Measurements from ENCODE around the gene TRIM71.
"Not testable (repeated sequence)": the region's sequence is repeated elsewhere in the genome, so short reads cannot be mapped to it uniquely, and the experiment has no call there.

The TRIM71 gene

DNA sequence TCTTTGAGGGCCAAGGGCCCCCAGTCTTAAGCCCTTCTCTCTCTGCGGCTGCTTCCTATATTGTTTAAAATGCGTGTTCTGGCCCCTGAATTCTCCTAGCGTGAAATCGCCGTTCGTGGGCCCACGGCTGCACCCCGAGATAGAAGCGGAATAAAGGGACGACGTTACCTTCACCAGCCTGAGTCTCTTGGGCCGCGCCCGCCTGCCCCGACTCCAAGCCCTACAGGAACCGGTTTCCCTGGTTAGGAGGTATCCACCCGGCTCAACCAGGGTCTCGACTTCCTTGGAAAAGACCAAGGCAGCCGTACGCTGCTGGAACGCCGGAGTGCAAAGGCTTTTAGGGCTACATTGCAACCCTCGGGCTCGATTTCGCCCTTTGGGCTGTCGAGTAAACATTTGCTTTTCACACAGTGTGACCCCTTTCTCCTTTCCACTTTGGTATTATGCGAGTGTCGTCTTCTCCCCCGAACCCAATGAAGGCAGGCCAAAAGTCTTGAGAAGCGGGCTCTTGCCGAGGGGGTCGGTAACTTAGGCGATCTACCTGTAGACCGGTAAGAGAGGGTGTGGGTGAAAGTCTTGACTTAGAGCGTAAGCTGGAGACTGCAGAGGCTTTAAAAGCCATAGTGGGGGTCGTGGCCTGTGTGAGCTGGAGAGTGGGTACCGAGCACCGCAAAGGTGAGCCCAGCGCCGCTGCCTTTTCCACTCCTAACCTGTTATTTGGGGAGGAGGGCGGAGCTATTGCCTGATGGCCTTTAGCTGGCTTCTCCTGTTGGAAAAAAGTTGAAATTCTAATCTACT lies 2.0 kb downstream of the TRIM71 start:
- DNase-seq (ENCODE audit: low spot score) = no peak

DNA sequence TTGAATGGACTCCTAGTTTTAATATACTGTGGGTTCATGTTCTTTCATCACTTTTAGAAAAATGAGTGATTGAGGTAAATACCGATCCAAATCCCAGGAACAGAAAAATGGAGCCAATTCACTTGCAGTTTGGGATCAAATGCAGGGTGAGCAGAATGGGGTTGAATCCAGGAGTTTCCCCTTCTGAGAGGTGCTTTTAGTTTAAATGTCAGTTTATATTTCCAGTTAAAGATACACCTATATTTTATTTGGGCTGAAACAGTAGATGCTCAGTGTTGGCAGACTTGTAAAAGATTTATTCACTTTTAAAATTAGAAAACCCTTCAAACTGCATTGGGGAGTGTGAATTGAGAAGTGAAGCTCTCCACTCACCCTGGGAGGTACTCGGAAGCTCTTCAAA lies 2.6 kb downstream of the TRIM71 start:
- no peak for DNase-seq (ENCODE audit: low spot score)

DNA sequence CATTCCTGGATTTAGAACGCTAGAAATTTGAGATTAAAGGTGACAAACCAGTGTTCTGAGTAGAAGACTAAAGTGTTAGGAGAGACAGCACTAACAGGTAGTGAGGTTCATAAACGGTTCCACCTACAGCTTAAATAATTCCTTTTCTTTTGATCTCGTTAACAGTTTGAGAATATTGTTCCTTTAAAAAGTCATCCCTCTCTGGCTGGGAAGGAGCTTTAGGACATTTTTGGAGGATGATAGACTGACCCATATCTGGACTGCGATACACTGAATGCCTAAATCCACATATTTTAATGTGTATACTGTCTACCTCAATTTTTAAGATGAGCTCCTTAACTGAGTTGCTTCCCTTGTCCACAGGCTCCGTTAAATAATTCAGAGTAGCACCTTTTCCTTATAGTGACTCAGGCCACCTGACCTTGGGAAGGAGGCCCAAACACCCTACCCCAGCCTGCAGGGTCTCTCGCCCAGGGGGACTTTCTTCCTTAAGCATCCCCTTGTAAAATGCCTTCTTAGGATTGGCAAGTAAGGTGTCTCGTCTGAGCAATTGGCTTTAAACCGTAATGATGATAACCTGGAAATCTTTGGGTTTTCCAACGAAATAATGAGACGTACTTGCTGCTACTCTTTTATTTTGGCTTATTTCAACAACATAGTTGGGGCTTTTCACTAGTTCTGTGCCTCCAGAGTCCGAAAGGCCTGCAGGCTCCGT lies 3.3 kb downstream of the TRIM71 start:
- DNase-seq (ENCODE audit: low spot score) = no peak

DNA sequence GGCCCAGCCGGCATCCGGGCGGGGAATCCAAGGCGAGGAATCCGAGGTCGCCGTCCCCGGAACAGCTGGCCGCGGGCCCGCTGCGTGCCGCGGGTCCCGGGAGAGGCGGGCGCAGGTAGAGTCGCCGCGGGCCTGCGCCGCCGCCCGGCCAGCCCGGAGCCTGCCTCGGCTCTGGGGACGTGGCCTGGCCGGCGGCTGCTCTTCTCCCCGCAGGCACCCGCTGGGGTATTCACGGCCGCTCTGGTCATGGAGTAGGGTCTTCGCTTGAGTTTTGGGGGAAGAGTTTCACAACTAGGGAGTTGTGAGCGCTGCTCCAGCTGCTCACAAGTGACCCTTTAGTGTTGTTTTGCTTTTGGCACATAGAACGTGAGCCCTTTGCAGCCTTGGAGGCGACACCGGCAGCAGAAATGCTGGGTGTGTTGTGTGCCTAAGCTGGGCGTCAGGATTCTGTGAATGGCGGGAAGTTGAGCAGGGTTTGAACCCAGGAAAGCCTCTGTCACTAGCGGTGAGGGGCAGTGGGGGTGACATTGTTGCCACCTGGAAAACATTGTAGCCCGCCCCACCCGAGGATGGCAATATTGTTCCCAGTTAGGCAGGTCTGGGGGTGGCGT lies 4.0 kb downstream of the TRIM71 start:
- DNase-seq (ENCODE audit: low spot score) = no peak

DNA sequence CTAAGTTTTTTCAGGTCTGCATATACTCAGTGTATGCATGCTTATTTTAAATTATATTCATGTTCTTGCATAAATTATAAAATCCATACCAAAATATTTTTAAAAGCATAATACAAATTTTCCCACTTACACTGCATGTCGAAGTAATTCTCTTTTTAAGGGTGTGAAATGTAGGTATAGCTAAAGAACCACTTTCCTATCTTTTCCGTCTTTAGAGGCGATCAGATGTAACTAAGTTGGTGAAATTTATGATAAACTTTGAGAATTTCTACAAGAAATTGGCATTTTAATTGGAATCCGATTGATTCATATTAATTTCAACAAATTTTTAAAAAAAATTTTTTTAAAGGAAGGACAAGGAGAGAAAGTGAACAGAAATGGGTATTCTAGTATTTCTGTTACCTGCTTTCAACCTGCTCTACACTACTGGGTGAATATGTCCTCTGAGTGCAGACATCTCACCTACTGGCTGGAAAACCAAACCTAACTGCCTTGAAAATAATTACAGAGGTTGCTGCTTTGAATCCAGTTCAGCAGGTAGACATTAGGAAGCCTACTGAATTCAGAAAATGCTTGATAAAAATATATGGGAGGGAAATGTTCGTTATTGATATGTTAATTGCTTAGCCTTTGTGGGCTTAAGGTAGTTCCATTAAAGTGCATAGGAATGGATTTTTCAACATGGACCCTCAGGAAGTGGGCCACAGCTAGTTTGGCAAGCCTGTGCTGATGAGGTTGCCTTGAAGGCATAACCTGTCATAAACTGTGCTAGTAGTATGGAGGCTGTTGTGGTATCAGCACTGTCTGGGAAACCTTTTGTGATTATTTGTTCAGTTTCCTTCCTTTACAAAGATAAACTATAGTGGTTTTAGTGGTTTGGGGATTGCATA lies 5.1 kb downstream of the TRIM71 start:
- DNase-seq (ENCODE audit: low spot score) = no peak

DNA sequence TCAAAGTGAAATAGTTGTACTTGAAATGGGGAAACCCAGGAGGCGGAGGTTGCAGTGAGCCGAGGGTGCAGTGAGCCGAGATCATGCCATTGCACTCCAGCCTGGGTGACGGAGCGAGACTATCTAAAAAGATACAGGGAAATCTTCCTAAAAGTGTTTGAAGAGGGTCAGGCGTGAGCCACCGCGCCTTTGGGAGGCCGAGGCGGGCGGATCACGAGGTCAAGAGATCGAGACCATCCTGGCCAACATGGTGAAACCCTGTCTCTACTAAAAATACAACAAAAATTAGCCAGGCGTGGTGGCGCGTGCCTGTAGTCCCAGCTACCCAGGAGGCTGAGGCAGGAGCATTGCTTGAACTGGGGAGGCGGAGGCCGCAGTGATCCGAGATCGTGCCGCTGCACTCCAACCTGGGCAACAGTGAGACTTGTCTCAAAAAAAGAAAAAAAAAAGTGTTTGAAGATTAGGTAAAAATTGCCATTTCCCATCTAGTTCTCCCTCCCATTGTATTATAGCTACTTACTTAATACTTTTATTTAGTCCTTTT lies 5.9 kb downstream of the TRIM71 start:
- DNase-seq (ENCODE audit: low spot score) = not testable (repeated sequence)

DNA sequence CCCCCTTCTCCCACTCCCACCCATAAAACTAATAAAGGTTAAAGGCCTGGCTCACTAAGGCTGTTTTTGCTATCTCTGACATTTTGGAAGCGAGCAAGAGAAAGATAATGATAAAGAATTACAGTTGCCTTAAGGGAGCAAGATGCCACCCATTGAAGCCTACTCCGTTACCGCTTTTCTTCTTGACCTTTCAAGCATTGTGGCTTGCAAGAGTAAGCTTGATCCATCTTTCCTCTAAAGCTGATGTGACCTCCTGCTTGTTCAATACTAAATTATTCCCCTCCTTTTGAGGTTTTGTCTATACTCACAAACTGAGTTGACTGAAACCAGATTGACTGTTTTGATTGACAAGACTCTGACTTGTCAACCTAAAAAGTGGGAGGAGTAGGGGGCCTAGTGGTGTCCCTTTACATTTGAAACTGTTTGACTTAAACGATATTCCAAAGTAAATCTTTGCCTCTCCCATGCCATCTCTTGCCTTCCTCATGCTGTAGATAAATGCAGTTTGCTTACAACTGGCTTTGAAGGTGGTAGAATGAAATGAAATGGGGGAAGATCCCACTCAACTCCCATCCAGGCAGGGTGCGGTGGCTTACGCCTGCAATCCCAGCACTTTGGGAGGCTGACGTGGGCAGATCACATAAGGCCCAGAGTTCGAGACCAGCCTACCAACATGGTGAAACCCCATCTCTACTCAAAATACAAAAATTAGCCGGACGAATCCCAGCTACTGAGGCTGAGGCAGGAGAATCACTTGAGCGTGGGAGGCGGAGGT lies 8.0 kb downstream of the TRIM71 start:
- no peak for DNase-seq (ENCODE audit: low spot score)

DNA sequence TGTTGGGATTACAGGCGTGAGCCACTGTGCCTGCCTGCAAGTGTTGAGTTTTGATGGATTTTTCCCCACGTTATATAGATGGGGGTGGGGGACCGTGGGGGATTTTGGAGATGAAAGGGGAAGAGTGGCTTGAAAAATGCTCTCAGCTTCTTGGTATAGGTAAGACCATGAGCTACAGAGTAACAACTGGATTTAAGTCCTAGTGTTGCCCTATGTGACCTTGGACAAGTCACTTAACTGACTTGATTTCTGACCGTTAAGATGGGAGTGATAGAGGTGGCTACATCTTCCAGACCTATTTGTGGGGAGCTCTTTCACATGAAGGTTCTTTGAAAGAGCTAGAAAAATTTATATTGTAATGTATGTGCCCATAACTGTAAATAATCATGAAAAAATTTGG lies 13.3 kb downstream of the TRIM71 start:
- DNase-seq (ENCODE audit: low spot score) = no peak

DNA sequence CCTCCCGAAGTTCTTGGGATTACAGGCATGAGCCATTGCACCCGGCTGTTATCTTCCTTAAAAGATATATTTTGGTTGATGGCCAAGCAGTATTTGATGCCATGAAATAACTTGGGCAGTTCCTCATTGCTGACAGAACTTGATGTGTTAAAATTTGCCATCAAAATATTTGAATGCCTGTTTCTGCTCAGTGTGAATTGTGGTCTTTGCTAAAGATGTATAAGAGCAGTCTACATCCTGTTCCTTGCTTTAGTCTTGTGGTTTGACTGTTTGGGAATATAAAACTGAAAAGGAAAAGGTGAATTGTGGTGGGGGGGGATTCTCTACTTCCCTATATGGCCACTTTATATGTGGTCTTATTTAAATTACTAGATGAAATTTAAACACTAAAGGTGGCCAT lies 14.0 kb downstream of the TRIM71 start:
- DNase-seq (ENCODE audit: low spot score) = no peak

DNA sequence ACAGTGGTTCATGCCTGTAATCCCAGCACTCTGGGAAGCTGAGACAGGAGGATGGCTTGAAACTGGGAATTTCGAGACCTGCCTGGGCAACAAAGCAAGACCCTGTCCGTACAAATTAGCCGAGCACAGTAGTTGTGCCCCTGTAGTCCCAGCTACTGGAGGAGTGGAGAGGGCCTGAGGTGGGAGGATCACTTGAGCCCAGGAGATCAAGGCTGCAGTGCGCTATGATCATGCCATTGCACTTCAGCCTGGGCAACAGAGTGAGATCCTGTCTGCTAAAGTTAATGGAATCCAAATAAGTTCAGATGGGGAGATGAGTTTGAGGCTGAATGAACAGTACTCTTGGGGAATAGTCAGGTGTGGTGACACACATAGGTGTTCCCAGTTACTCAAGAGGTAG lies 14.4 kb downstream of the TRIM71 start:
- DNase-seq (ENCODE audit: low spot score) = no peak

DNA sequence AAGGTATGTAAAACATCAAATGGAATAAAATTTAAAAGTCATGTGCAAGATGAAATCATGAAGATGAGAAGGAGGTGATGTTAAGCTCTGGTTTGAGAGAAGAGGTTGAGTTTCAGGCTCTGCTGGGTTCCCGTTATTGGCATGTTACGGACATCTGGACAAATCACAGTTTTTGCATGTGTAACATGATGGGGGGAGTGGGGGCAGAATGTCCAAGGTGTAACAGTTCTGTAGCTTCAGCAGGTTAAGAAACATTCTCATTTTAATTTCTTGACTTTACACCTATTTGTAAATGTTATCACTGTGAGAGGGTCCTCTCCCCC lies 17.2 kb downstream of the TRIM71 start:
- no peak for DNase-seq (ENCODE audit: low spot score)

DNA sequence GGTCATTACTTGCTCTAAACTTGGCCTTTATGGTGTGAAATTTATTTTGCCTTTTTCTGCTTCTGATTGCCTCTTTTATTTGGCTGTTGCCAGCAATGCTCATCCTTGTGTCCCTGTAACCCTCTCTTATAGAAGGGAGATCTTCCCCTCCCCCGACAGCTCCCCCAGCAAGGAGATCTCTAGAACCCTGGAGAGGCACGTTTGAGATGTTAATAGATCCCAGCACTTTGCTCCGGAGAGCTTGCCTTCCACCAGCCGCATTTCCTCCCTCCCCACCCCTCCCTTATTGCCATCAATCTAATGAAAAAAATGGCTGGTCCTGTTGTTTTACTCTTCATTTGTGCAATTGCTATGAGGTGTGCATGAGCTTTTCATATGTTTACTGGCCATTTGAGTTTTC lies 18.2 kb downstream of the TRIM71 start:
- DNase-seq (ENCODE audit: low spot score) = no peak

DNA sequence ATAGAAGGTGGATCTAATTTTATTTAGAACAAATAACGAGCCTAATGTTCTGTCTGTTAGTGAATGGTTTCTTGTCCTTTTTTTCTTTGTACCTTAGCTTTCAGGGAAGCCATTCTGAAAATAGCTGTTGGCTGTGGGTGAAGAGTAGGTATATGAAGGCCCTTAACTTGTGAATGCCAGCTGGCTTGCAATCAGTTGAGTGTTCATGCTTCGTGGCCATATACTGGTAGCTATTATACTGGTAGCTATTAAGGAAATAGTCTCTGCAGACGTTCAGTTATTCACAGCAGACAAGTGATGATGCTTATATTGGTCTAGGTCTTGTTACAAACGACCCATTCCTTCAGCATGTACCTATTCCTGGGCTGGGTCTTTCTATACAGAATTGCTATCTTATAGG lies 18.8 kb downstream of the TRIM71 start:
- DNase-seq (ENCODE audit: low spot score) = no peak

DNA sequence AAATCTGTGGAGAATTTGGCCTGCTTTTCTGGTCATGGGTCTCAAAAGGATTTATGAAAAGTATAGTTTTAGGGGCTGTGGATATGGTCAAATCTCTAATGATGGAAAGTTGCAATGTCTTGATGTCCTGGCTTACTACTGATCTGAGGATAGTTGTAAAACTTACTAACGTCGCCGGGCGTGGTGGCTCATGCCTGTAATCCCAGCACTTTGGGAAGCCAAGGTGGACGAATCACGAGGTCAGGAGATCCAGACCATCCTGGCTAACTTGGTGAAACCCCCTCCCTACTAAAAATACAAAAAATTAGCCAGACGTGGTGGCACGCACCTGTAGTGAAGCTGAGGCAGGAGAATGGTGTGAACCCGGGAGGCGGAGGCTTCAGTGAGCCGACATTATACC lies 19.6 kb downstream of the TRIM71 start:
- no peak for DNase-seq (ENCODE audit: low spot score)

DNA sequence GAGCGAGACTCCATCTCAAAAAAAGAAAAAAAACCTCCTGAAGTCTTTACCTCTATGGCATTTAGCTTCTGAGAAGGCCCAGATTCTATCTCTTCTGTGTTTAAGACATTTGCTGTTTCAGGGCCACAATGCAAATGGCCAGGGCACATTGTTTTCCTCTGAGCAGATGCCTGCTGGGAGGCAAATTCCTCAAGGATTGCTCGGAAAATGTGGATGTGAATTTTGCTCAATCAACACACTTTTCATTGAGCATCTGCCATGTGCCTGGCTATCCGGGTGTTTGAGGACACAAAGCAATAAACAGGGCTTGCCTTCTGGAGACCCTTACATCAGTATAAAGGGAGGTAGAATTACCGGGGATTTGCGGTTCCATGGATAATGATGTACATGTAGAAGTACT lies 20.0 kb downstream of the TRIM71 start:
- DNase-seq (ENCODE audit: low spot score) = no peak

DNA sequence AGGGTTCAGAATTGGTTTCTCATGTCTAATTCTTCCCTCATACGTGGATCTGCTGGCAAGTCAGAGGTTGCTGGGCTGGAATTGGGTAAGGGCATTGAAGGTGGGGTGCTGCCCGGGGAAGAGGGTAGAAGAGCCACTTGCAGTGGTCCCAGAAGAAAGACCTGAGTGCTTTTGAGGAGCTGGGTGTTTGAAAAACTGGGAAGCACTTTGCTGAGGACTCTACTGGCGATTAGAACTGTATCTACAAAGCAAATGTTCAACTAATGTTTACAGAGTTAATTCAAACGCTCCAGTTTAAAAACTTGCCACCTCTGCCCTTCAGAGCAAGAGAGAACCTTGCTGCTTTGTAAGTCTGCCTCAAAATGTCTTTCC lies 21.9 kb downstream of the TRIM71 start:
- no peak for DNase-seq (ENCODE audit: low spot score)

DNA sequence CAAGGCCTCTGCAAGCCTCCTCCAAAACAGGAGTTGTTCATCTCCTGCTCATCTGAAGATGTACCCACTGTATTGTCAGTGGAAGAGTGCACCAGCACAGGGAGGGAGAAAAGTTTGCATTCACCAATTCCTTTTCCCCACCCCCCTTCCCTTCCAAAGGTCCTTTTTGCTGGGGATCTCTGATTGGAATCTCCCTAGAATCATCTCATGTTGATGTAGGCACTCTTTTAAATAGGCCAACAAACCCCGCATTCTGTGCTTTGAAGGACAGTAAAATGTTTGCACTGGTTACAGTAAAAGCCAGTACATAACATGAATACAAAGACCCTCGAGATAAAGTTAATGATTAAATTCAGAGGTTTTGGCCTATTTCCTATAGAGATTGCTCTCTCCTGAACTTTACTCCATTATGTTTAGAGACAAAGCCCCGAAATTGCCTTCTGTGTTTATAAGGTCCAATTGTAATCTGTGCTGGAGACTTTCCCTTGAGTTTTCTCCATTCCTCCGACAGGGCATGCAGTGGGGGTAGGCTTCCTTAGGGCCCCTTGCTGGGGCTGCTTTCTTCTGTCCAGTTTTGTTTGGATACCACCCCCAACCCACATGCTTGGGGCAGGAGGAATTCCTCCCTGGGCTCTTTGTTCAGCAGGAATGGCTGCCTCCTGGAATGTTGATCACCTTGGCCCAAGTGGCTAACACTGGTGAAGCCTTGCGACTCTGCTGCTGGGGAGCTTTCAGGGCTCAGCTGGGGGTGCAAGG lies 22.5 kb downstream of the TRIM71 start:
- no peak for DNase-seq (ENCODE audit: low spot score)

DNA sequence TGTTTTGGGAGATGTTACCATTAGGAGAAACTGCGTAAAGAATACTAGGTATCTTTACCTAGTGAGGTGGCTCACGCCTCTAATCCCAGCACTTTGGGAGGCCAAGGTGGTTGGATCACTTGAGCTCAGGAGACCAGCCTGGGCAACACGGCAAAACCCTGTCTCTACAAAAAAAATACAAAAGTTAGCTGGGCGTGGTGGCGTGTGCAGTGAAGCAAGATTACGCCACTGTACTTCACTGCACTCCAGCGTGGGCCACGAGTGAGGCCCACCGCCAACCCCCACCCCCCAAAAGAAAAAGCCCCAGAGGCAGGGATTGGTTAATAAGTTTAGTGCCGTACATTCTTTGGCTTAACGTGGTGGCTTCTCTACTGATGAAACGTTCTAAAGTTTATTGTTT lies 23.5 kb downstream of the TRIM71 start:
- DNase-seq (ENCODE audit: low spot score) = no peak

DNA sequence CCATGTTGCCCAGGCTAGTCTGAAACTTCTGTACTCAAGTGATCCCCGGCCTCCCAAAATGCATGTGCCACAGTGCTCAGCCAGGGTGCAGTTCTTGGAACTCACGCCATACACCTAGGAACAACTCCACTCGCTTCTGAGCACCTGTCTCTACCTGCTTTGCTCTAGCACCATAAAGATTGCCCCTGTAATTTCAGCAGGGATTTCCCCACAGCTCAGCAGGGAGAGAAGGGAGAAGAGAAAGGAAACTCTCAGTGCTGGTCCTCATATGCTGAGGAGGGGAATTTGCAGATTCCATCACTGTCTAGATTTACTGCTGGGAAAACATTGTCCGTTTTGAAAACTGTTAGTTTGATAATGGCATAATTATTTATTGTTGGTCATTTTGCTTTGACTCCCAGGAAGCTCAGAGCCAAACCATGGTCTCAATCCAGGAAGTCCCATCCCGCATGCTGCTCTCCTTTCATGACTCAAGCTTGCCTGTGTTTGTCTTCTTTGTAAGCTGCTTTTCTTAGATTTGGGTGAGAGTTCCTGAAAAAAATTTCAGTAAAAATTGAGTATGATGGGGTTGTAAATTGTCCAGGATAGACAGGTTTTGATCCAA lies 24.2 kb downstream of the TRIM71 start:
- no peak for DNase-seq (ENCODE audit: low spot score)

DNA sequence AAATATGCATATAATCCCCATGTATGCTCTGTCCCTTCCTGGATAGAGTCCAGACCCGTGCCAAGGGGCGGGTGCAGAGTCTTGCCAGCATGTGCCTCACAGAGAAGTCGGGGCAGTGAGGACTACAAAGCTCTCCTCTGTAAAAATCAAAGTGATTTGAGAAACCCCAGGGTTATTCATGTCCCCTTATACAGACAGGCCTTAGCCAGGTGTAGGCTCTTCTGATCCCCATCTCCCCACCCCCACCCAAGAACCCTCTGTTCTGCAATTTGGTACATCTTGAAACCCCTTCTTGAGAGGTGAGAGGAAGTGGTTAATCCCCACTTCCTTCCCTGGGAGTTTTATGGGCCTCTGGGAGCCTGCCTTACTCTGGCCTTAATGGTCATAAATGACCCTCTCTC lies 24.7 kb downstream of the TRIM71 start:
- no peak for DNase-seq (ENCODE audit: low spot score)
